GM19023 (cell line): ENCODE data around the gene NAALADL1.
A peak's percentile ranks its signal among the peaks of the same experiment; 100 is the strongest.
"Not testable (repeated sequence)": the region's sequence is repeated elsewhere in the genome, so short reads cannot be mapped to it uniquely, and the experiment has no call there.

Experiments used
- ATAC-seq: cut with Tn5 transposase; IDR thresholded peaks from one replicate; pipeline ENCODE4 v1.9.1; 2021; ENCODE audit warnings: mild to moderate bottlenecking, moderate library complexity; ENCODE audit not compliant: unreplicated experiment

The NAALADL1 gene

DNA sequence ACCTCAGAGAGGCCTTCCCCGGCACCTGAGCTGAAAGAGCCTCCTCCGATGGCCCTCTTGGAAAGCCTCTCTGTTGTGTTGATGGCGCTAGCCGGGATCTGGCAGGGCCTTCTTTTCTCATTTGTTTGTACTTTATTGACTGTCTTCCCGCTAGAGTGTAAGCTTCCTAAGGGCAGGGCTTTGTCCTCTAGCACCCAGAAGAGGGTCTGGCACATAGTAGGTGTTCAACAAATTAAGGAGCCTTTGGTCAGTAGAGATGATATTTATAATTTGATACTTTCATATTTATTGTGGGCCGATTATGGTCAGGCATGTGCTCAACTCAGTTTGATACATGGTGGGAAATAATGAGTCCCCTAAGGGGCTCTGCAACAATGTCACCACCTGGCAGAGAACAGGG, 40.4 kb downstream of the NAALADL1 start:
- no peak for ATAC-seq

DNA sequence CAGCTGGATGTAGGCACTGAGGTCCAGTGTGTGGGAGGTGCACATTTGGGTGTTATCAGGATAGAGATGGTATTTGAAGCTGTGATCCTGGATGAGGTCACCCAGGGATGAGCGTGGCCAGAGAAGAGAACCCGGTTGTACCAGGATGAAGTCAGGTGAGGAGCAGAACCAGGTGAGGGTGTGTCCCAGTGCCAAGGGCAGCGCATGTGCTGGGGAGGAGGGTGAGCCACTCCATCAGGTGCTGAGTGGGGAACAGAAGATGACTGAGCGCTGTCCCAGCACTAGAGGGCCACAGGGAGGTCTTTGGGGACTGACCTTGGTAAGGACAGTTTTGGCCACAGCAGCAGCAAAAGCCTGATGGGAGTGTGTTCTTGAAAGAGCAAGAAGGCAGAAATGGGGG, 41.6 kb downstream of the NAALADL1 start:
- no peak for ATAC-seq

DNA sequence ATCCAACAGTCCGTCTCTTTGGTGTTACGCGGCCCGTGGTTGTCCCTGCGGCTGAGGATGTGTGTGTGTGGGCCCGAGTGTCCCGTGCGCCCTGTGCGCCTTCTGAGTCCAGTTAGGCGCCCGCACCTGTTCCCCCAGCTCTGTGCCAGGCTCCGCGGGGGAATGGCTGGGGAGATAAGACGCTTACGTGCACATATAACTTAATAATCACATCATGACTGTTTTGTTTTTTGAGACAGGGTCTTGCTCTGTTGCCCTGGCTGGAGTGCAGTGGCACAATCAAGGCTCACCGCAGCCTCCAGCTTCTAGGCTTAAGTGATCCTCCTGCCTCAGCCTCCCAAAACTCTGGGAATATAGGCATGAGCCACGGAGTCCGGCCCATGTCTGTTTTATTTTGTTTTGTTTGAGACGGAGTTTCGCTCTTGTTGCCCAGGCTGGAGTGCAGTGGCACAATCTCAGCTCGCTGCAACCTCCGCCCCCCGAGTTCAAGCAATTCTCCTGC, 43.6 kb downstream of the NAALADL1 start:
- no peak for ATAC-seq

DNA sequence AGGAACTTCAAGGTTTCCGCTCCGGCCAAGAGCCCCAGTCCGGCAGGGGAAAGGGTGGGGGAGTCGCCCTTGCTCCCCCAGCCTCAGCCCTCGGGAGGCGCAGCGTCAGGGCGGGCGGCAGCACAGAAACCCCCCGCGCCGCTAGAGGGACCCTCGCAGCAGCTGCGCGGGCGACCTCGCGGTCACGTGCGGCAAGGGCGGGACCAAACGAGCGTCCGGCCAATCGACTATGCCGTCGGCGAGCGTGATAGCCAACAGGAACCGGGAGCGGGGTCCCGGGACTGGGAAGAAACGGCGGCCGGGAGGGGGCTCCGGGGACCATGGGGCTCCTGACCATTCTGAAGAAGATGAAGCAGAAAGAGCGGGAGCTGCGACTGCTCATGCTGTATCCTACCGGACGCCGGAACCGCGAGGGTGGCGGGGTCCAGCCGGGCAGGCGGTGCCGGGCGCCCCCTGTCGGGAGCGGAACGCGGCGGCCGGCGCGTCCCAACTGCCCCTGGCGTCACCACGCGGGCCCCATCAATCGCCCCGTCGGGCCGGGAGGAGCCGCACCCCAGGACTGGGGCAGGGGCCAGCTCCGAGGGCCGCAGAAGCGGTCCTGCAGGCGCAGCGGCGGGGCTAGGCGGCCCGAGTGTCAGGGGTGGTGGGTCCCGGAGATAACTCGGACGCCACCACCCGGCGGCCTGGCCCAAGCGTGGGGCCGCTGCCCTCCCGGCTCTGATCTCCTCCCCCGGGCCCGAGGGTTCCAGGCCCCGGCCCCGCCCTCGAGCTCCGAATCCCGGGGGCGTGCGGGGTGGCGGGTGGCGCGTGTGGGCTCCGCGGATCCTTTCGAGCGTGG, 44.2 kb downstream of the NAALADL1 start, which contains the start of gene ARL2:
Gene ARL2, plus strand, starts transcription at position 273 of the 838 bp plus-strand sequence. Its CDS starts 48 bp downstream, at position 321.
- peak; percentile 76 for ATAC-seq

DNA sequence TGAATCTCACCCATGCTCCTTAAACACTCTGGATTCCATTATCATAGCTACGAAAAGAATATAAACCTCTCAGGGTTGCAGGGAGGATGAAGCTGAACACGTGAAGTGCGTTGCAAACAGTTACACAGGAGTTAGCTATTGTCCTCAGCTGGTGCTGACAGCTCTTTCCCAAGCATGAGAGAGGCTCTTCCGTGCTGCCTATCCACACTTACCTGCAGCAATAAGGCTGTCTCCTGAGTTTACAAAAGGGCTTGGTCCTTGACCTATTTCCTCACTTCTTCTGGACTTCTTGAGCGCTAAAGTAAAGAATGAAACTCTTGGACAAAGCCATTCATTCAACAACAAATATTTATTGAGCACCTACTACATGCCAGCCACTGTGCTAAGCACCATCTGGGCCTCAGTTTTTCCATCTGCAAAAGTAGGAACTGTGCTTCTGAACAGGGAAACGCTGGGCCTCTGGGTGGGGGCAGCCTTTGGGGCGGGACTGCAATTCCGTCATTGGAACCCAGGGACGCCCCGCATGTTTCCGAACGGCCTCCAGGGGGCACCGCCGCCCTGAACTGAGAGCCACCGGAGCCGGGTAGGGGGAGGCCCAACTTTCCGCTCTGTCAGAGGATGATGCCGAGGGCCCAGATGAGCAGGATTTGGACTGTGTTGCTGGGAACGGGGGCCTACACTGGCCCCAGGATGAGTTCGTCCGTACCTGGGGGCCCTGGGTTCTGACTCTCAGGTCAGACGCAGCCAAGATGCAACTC, 45.0 kb downstream of the NAALADL1 start:
- ATAC-seq, result peak; percentile 69

DNA sequence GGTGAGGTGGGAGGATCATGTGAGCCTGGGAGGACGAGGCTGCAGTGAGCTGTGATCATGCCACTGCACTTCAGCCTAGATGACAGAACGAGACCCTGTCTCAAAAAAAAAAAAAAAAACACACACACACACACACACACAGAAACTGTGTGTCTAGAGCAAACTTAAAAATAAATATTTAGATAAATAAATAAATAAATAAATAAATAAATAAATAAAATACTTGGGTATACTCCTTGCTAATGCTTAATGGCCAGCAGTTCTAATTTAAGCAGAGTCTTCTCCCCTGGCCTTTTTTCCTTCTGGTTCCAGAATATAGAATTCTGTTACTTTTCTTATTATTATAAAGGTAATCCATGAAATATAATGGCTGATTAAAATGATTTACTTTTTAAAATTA, 49.5 kb downstream of the NAALADL1 start:
- no peak for ATAC-seq

DNA sequence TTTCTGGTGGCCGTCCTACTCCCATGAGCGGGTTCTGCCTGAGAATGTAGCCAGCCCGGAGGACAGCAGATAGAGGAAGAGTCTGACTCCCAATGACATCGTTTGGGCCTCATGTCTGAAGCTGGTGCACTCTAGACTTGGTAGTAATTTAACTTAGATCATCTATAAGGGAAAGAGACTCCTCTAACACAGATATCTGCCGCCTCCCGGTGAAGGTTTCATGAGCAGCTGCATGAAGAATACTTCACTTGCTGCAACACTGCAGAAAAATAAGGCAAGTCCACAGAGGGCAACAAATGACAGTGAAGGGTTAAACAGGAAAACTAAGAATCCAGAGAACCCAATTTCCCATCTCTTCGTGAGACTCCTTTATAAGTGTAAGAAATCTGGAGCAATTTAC, 50.3 kb downstream of the NAALADL1 start:
- no peak for ATAC-seq

DNA sequence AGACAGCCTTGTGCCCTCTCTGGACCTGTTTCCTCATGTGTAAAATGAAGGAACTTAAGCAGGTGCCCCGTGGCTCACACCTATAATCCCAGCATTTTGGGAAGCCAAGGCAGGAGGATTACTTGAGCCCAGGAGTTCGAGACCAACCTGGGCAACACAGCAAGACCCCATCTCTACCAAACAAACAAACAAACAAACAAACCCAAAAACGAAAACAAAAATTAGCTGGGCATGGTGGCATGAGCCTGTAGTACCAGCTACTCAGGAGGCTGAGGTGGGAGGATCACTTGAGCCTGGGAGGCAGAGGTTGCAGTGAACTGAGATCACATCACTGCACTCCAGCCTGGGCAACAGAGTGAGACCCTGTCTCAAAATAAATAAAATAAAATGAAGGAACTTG, 54.4 kb downstream of the NAALADL1 start:
- ATAC-seq, result not testable (repeated sequence)

DNA sequence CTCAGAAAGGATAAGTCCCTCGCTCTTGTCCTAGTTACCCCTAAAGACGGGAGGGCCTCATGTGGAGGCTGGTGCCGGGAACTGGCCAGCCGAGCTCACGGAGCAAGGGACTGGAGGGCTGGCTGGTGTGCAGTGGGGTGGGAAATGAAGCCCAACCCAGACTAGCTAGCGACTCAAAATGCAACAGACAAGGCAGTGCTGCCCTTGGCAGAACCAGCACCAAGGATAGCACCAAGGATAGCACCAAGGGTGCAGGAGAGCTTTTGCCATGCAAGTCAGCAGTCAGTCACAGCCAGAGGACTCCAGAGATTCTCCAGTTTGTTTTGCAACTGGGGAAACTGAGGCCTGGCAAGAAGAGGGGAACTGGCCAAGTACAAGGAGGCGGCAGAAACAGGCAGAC, 55.1 kb downstream of the NAALADL1 start:
- no peak for ATAC-seq

DNA sequence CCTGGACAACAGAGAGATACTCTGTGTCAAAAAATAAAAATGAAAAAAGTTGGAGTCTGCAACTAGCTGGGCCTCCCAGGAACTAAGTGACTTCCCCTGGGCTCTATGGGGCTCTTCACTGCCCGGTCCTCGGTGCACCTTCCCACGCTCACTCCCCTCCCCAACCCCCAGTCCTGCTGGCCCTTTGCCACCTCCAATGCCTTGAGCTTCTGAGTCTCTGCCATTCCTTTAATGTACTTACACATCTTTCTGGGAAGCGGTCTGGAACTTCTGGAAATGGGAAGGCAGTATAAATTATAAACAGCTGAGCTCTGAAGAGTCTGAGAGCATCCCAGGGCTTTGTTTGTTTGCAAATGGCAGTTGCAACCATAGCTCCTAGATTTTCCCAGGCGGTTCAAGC, 55.6 kb downstream of the NAALADL1 start:
- no peak for ATAC-seq

DNA sequence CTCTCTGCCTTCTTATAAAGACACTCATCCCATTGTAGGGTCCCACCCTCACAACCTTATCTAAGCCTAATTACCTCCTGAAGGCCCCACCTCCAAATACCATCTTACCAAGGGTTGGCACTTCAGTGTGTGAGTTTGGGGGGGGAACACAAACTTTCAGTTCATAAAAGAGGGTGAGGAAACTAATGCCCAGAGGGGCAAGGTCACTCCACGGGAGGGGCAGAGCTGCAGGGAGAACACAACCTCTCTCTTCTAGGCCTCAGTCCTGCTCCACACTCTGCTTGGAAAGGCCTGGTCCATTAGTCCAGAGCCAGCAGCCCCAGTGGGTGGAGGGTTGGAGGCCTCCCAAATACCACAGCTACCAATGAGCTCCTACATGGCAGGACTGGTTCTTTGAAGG, 58.9 kb downstream of the NAALADL1 start:
- ATAC-seq, result no peak

DNA sequence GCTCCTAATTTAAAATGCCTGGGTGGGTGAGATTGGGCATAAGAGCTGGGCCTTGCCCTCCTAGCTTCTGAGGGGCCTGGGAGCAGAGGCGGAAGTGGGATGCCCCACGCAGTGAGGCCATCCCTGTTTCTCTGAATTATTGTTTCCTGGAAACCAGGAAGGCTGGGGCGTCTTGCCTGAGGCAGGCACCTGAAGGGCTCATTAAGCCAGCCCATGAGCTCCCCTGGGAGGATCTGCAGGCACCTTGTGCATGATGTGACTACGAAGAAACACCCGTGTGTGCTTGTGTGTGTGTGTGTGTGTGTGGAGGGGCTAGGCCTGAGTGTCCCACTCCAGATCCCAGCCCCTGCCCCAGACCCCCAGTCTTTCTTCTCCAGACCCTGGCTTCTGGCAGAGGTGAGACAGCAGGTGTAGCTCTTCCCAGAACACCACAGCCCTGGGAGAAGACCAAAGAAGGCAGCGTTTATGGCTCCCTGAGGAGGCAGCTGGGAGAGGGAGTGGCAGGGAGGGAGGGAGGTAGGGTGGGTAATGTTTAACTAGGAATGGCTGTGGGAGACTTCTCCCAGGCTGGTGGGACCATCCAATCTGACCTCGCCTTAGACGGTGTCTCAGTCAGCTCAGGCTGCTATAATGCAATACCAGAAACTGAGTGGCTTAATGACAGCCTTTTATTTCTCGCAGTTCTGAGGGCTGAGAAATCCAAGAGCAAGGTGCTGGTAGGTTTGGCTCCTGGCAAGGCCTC, 59.5 kb downstream of the NAALADL1 start:
- ATAC-seq, result no peak

DNA sequence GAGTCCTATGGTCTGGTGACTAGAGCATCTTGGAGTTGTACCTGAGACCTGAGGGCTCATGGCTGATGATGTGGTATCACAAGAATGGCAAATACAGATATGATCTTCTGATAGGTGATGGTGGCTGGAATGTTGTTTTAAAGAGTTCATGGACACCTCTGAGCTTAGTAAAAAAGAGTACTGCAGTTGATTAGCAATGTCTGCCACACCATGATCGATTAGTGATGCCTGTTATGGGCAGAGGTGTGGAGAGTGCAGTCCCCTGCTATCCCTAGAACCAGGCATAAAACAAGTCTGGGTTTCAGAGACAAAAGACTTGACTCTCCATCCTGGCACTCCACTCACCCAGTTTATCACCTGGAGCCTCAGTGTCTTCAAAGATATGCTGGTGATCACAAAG, 60.2 kb downstream of the NAALADL1 start:
- no peak for ATAC-seq

DNA sequence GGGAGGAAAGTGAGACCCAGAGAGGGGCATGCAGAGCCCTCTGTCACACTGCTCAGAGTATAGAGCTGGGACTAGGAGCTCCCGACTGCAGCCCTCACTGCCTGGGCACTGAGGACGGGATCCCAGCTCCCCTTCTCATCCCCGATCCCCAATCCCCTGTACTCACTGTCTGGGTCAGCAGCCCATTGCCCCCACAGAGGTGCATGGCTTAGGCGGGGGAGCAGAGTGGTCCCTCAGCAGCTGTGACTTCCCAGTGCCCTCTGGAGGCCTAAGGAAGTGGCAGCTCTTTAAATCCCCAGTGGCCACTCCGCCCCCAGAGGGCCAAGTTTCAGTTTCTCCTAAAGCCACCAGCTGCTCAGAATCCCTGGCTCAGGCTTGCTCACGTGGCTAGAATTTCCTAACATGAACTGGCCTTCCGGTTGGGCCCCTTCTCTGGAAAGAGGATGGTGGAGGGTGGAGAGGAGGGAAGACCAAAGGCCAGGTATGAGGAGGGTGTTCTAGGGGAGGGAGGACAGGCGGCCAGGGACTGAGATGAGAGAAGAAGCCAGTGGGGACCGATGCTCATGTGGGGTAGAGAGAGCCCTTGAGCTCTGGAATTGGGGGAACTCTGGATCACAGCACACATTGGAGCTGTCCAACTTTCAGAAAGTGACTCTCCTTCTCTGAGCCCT, 61.5 kb downstream of the NAALADL1 start, which contains the start of gene BATF2:
Gene BATF2, minus strand, starts transcription at position 262 of the 671 bp plus-strand sequence. Its CDS starts 57 bp downstream, at position 205.
- no peak for ATAC-seq

DNA sequence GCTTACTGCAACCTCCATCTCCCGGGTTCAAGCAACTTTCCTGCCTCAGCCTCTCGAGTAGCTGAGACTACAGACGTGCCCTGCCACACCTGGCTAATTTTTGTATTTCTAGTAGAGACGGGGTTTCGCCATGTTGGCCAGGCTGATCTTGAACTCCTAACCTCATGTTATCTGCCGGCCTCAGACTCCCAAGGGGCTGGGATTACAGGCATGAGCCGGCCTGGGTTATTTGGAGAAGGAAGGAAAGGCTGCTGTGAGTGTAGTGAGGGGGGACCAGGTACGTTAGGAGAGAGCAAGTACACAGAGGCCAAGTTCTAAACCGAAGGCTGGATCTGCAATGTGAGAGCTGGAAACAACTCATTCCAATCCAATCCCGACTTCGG, 62.0 kb downstream of the NAALADL1 start:
- no peak for ATAC-seq
